ENCODE data around the gene AAGAB.

Gene AAGAB

DNA sequence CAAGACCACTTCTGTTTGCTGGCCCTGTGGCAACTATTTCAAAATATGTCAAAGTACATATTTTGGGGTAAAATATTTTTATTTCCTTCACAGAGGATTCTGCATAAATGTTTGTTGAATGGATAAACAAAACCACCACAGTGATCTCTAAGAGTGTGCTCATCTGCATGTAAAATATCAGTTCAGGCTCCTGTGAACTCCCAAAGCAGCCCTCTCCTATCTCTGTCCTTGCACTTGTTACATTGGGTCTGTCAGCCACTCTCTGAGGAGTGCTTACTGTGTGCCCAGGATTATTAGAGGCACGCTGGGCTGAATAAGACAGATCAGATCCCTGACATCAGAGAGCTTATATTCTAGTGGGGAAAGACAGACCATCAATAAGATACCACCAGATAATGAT lies 27.3 kb upstream of the AAGAB start:
- DNase-seq (ENCODE audit: low read depth): no peak
- TF ChIP-seq, protein P1, sequence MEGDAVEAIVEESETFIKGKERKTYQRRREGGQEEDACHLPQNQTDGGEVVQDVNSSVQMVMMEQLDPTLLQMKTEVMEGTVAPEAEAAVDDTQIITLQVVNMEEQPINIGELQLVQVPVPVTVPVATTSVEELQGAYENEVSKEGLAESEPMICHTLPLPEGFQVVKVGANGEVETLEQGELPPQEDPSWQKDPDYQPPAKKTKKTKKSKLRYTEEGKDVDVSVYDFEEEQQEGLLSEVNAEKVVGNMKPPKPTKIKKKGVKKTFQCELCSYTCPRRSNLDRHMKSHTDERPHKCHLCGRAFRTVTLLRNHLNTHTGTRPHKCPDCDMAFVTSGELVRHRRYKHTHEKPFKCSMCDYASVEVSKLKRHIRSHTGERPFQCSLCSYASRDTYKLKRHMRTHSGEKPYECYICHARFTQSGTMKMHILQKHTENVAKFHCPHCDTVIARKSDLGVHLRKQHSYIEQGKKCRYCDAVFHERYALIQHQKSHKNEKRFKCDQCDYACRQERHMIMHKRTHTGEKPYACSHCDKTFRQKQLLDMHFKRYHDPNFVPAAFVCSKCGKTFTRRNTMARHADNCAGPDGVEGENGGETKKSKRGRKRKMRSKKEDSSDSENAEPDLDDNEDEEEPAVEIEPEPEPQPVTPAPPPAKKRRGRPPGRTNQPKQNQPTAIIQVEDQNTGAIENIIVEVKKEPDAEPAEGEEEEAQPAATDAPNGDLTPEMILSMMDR (conservative IDR thresholded peaks at IDR 0.05; ENCODE audit: low read length): no peak
- no peak overlapping the region for H3K4me3 ChIP-seq (ENCODE audit: low read length)

DNA sequence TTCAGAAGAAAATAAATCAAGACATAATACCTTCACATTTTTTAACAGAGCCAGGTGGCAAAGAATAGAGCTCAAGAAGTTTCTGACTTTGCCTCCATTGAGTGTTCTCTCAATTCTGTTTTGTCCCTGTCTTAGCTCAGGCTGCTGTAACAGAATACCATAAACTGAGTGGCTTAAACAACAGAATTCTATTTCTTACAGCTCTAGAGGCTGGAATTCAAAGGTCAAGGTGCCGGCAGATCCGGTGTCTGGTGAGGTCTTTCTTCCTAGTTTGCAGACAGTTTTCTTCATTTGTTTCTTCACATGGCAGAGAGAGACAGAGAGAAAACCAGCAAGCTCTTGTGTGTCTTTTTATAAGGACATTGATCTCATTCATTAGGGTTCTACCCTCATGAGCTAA lies 25.8 kb upstream of the AAGAB start:
- no peak for DNase-seq (ENCODE audit: low read depth)
- no peak overlapping the region for H3K4me3 ChIP-seq (ENCODE audit: low read length)
- TF ChIP-seq, protein P1 (conservative IDR thresholded peaks at IDR 0.05; ENCODE audit: low read length): no peak

DNA sequence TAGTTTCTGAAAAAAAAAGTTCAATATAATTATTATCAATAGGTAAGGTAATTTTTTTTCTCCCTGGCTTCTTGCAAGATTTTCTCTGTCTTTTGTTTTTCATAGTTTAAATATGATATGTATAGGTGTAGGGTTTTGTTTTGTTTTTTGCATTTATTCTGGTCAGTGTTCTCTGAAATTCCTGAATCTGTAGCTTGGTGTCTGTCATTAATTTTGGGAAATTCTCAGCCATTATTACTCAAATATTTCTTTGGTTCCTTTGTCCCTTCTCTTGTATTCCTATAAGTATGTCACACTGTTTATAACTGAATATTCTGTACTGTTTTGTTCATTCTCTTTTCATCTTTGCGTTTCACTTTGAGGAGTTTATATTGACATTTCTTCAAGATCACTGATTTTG lies 22.2 kb upstream of the AAGAB start:
- TF ChIP-seq, protein P1 (conservative IDR thresholded peaks at IDR 0.05; ENCODE audit: low read length): no peak
- no peak for DNase-seq (ENCODE audit: low read depth)
- no peak overlapping the region for H3K4me3 ChIP-seq (ENCODE audit: low read length)

DNA sequence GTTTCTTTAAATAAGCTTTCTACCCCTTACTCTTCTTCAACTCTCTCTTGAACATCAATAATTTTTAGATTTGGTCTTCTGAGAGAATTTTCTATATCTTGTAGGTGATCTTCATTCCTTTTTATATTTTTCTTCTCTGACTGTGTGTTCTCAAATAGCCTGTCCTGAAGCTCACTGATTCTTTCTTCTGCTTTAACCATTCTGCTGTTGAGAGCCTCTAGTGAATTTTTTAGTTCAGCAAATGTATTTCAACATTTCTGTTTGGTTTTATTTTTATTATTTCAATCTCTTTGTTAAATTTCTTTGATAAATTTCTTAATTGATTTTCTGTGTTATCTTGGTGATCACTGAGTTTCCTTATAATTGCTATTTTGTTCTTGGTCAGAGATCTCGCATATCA lies 19.8 kb upstream of the AAGAB start:
- no peak for DNase-seq (ENCODE audit: low read depth)
- H3K4me3 ChIP-seq (ENCODE audit: low read length): no peak overlapping the region
- TF ChIP-seq, protein P1 (conservative IDR thresholded peaks at IDR 0.05; ENCODE audit: low read length): no peak

DNA sequence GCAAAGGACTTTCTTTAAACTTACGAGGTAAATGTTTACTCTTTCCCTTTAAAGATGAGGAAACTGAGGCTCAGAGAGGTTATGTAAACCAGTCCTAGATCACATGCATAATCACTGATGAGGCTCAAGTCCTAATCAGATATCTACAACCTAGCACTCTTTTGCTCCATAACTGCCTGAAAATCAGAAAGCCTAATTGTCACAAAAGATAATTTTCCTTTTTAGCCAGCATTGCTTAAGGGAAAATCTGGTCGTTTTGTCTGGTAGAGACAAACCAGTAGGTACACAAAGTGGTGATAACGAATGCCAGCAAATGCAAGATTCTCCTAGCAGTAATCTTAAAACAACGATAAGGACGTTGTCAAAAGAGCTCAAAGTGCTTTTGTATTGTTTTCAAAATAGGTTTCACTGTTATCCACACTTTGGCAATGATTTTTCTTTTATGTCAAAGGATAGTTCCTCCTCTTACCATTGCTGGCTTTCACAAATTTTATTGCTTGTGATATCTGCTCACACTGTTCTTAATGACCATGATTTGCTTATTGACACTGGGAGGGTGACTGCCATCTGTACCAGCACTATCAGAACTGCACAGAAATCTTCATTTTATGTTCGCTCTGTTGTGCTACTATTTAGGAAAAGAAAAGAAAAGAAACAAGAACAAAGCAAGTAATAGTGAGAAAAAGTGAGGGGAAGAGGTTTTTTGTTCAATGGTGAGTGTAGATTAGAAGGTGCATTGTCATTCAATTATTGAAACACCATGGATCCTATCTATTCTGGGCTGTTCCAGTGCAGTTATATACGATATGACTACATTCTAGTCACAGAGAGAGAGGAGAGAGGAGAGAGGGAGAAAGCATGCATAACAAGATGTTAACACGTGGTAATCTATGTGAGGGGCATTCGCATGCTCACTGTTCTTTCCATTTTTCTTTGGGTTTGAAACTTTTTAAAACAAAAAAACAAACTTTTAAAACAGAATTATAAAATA lies 13.8 kb upstream of the AAGAB start:
- DNase-seq (ENCODE audit: low read depth): no peak
- no peak overlapping the region for H3K4me3 ChIP-seq (ENCODE audit: low read length)
- TF ChIP-seq, protein P1 (conservative IDR thresholded peaks at IDR 0.05; ENCODE audit: low read length): no peak

DNA sequence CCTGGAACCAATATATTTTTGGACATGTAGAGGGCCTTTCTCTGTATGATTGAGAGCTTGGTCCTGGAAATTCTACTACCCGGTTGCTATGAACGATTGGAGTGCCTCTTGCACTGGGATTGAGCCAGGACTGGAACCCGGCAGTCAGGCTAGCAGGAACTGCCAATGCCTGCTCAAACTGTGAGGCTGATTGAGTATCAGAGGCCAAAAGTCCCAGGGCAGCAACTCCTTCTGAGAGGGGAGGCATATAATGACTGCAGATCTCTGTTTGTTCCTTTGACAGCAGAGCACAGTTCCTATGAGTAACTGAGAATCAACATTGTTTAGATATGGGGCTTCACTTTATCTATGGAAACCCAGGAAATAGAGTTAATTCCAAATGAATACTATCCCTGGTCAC lies 13.0 kb upstream of the AAGAB start:
- H3K4me3 ChIP-seq (ENCODE audit: low read length): no peak overlapping the region
- no peak for DNase-seq (ENCODE audit: low read depth)
- TF ChIP-seq, protein P1 (conservative IDR thresholded peaks at IDR 0.05; ENCODE audit: low read length): no peak

DNA sequence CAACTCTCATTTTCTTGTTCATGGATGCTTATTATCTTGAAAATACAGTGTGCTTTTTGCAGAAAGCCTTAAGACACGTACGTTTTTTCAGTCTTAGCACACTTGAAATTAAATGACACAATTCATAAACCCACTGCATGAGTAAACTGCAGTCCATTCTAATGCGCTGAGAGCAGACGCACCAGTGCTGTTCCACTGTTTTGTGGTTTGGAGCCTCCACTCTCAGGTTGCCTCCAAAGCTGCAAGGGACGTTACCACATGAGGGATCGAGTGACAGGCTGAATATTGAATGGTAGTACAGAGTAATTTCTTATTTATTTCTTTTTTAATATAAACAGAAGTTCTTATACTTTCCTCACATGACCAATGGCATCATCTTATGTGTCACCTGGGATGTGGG lies 12.4 kb upstream of the AAGAB start:
- no peak for DNase-seq (ENCODE audit: low read depth)
- H3K4me3 ChIP-seq (ENCODE audit: low read length): no peak overlapping the region
- TF ChIP-seq, protein P1 (conservative IDR thresholded peaks at IDR 0.05; ENCODE audit: low read length): no peak

Measured in AG10803 (cell line).